Subcutaneous adipose tissue (tissue), 4 donors: ENCODE measurements around the gene RTKN2. TPM values are rescaled to one million over a fixed set of nuclear protein-coding genes. Genes with fewer than 3 reads are reported as not detected.

ENCODE experiments used
- total RNA-seq, 4 donors: library from RNA; depleted of rRNA; stranded (reverse); fragments of >200 nt; gene quantifications; one replicate each; pipeline ENCODE4 v1.1.0, GENCODE V29; 2016
- TF ChIP-seq, protein P1 (sequence below): fragments of 450-650 bp; IDR thresholded peaks from one replicate; pipeline ENCODE4 v1.5.1; 2016; ENCODE audit warnings: low read depth, mild to moderate bottlenecking, control low read depth, antibody characterized with exemption, moderate library complexity

The RTKN2 gene
- total RNA-seq, 4 donors from 2014 or later, result 0.44 to 1.5 (median 0.71) TPM

DNA sequence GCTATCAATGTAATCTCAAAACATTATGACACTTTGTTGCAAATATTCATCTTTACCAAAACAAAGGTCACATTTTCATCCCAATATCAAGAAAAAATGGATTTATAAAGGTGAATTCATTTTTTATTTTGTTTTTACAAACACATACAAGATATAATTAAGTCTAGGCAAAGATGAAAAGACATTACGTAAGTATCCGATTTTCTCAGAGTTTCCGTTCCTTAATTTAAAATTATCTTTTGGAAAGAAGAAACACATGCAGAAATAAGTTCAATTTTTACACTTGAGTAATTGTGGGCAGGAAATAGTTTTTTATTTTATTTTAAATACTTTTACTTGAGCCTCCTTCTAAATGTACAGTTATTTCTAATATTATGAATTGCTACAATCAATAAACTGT, 24.6 kb downstream of the RTKN2 start:
- TF ChIP-seq, protein P1, sequence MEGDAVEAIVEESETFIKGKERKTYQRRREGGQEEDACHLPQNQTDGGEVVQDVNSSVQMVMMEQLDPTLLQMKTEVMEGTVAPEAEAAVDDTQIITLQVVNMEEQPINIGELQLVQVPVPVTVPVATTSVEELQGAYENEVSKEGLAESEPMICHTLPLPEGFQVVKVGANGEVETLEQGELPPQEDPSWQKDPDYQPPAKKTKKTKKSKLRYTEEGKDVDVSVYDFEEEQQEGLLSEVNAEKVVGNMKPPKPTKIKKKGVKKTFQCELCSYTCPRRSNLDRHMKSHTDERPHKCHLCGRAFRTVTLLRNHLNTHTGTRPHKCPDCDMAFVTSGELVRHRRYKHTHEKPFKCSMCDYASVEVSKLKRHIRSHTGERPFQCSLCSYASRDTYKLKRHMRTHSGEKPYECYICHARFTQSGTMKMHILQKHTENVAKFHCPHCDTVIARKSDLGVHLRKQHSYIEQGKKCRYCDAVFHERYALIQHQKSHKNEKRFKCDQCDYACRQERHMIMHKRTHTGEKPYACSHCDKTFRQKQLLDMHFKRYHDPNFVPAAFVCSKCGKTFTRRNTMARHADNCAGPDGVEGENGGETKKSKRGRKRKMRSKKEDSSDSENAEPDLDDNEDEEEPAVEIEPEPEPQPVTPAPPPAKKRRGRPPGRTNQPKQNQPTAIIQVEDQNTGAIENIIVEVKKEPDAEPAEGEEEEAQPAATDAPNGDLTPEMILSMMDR, result no peak

DNA sequence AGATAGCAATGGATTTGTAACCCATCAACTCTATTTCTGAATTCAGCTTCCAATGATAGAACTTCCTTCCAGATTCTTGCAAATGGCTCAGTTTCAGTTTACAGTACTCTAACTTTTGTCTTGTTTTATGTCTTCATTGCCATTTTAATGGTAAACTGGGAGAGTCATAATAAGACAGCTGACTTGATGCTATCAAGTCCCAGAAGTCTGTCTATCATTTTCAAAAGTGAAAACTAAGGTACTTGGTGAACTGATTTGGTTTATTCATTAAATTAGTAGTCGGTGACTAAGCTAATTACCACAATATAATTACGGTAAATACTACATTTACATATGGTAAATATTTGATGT, 25.0 kb downstream of the RTKN2 start:
- TF ChIP-seq, protein P1, result no peak

DNA sequence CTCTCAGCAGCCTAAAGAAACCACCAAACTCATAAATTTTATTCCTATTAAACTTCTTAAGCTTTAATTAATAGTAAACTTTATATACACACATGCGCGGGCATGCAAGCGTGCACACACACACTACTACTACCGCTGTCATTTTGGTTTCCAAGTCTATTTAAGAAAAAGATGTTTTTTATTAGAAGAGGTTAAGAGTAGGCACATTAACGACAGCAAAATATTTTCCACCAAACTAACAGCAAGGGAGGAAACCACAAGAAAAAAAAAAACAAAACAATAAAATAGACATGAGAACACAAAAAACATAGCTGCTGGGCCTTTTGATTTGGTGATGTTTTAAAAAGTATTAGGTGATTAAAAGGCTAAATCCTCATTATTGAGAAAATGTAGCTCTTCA, 28.6 kb downstream of the RTKN2 start:
- TF ChIP-seq, protein P1, result no peak

DNA sequence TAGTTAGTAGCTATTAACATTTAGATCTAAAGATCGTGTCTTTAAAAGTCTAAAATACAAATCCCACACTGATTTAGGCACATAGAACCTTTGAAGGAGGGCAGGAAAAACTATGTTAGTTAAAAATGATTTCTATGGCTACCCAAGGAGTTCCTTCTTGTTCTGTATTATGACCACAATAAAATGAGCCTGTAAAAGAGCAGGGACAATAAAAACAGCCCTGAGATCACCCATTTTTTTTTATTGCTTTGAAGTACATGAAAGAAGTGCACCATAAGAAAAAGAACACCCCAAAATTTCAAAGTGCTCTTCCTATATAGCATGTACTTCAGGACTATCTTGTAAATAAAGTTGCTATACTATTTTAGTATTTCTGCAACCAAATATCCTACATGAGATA, 29.8 kb downstream of the RTKN2 start:
- TF ChIP-seq, protein P1, result no peak

DNA sequence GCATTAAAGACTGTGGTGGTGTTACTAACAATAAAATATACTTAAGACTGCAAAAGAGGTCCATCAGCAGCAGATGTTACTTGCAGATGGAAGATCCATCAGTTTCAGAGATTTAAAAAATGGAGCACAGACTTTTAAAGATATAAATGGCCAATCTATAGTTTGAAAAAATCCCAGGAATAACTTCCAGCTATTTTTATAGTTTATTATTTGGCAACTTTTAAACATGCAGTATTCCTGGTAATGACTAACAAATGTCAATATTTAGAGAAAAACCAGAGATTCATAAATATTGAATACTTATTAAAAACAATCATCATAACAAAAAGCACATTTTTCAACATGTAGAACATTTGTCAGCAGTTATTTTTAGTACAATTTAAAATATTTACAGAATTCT, 30.7 kb downstream of the RTKN2 start:
- TF ChIP-seq, protein P1, result no peak

DNA sequence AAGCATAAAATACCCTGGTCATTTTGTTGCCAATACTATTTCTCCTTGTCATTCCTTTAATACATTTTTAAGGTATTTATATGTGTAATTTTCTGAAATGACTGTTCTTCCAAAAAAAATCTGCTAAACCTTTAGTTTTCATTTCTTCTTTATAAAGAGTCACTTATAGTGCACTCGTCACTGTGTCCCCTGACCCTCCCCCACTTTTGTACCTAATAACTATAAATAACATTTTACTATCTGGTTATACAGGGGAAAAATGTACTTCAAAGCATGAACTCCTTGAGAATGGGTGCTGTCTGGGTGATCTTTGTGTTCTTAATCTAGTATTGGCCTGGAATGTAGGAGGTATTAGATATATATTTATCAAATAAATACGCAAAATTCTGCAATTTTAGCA, 31.1 kb downstream of the RTKN2 start:
- TF ChIP-seq, protein P1, result no peak

DNA sequence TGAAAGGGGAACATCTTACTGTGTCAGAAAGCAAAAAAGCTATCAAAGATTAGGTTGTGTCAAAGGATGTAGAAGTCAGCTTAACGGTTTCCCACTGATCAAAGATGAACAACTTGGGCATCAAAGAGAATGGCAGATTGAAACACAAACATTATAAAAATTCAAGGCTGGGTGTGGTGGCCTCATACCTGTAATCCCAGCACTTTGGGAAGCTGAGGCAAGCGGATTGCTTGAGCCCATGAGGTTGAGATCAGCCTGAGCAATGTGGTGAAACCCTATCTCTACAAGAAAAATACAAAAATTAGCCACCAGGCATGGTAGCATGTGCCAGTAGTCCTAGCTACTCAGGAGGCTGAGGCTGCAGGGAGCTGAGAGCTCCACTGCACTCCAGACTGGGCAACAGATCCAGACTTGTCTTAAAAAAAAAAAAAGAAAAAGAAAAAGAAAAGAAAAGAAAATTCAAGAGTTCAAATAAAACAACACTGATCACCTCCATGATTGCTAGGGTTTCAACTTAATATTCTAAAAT, 34.5 kb downstream of the RTKN2 start:
- TF ChIP-seq, protein P1, result no peak
